ENCODE results near the gene MARK3. TPM values are rescaled to one million over a fixed set of nuclear protein-coding genes. Genes with fewer than 3 reads are reported as not detected.

Gene MARK3
- polyA plus RNA-seq, 3 donors, result 29.3 to 163 (median 44.7) TPM

GRCh38 chr14:103547941-103548462 is 162.8 kb downstream of the MARK3 start:
- Histone ChIP-seq H2AFZ (ENCODE audit: insufficient read depth, low read depth, low read length, poor library complexity, severe bottlenecking) (no peak overlapping the region), H3K79me2 (ENCODE audit: insufficient read depth, low read length) (no peaks in the 10 kb centered on the region), H3K4me2 (replicated peaks; ENCODE audit: extremely low read depth, low read length, poor library complexity, severe bottlenecking) (no peak overlapping the region), H3K27me3 (ENCODE audit: control insufficient read depth in 2 of 2, insufficient read depth in 2 of 2, low read length in 2 of 2) (no peaks in the 10 kb centered on the region), H3K9me3 (replicated peaks in 1 of 2; ENCODE audit: control insufficient read depth in 1 of 2, insufficient read depth in 1 of 2, low read length in 2 of 2) (no peaks in the 10 kb centered on the region), H3K4me3 (replicated peaks in 1 of 3; ENCODE audit: low read depth in 2 of 3, low read length in 3 of 3) (no peak overlapping the region), H3K4me1 (ENCODE audit: control insufficient read depth in 1 of 2, insufficient read depth in 2 of 2, low read length in 2 of 2) (no peaks in the 10 kb centered on the region), H3K27ac (ENCODE audit: low read depth in 1 of 2, low read length in 2 of 2) (no peak overlapping the region), H3K9ac (ENCODE audit: insufficient read depth, low read length, poor library complexity, severe bottlenecking) (no peak overlapping the region), H3K36me3 (replicated peaks in 1 of 2; ENCODE audit: control insufficient read depth in 1 of 2, insufficient read depth in 2 of 2, low read length in 2 of 2) (peaks cover 0 to 8% of the 10 kb centered on the region in 2 donors), H4K20me1 (ENCODE audit: insufficient read depth, low read length) (peaks cover 33% of the 10 kb centered on the region)
- no peak for TF ChIP-seq CTCF (IDR thresholded peaks at IDR 0.05)
- Mint-ChIP-seq H3K27ac (peak overlapping the region in 2 of 7 donors; percentile 23 to 31), H3K9me3 (no peaks in the 10 kb centered on the region), H3K4me3 (no peak overlapping the region), H3K4me1 (no peaks in the 10 kb centered on the region), H3K36me3 (no peaks in the 10 kb centered on the region), H3K27me3 (ENCODE audit: low read depth in 3 of 3) (peaks cover 0 to 4% (median 1%) of the 10 kb centered on the region in 3 donors)
- 94% methylated on average over 16 of the region's 18 CpGs for WGBS (ENCODE audit: insufficient coverage)
- intact Hi-C loops (cut with micrococcal nuclease), result loop anchor here (2.0 to 5.0 kb wide), 2 partner anchors 46 to 47 kb away; no protein-coding TSS in a partner anchor
- no peak for DNase-seq

GRCh38 chr14:103548463-103549351 is 163.5 kb downstream of the MARK3 start:
- intact Hi-C loops (cut with micrococcal nuclease), result loop anchor here in 1 of 2 donors (5.0 kb wide), 1 partner anchor 46 kb away; no protein-coding TSS in a partner anchor
- Mint-ChIP-seq H3K27me3 (ENCODE audit: low read depth in 3 of 3) (peaks cover 0 to 4% (median 1%) of the 10 kb centered on the region in 3 donors), H3K4me3 (no peak overlapping the region), H3K36me3 (no peaks in the 10 kb centered on the region), H3K4me1 (no peaks in the 10 kb centered on the region), H3K27ac (peak overlapping the region in 1 of 7 donors; percentile 31), H3K9me3 (no peaks in the 10 kb centered on the region)
- H3K36me3 ChIP-seq (replicated peaks in 1 of 2; ENCODE audit: control insufficient read depth in 1 of 2, insufficient read depth in 2 of 2, low read length in 2 of 2), result peaks cover 0 to 12% of the 10 kb centered on the region in 2 donors
- H3K4me2 ChIP-seq (replicated peaks; ENCODE audit: extremely low read depth, low read length, poor library complexity, severe bottlenecking), result no peak overlapping the region
- H3K79me2 ChIP-seq (ENCODE audit: insufficient read depth, low read length), result no peaks in the 10 kb centered on the region
- H4K20me1 ChIP-seq (ENCODE audit: insufficient read depth, low read length), result peaks cover 38% of the 10 kb centered on the region
- TF ChIP-seq CTCF (IDR thresholded peaks at IDR 0.05), result no peak
- no peak for DNase-seq
- no peak overlapping the region for H3K4me3 ChIP-seq (replicated peaks in 1 of 3; ENCODE audit: low read depth in 2 of 3, low read length in 3 of 3)
- WGBS (ENCODE audit: insufficient coverage), result 92% methylated on average over 27 of the region's 27 CpGs
- no peaks in the 10 kb centered on the region for H3K9me3 ChIP-seq (replicated peaks in 1 of 2; ENCODE audit: control insufficient read depth in 1 of 2, insufficient read depth in 1 of 2, low read length in 2 of 2)
- H3K4me1 ChIP-seq (ENCODE audit: control insufficient read depth in 1 of 2, insufficient read depth in 2 of 2, low read length in 2 of 2), result no peaks in the 10 kb centered on the region
- no peaks in the 10 kb centered on the region for H3K27me3 ChIP-seq (ENCODE audit: control insufficient read depth in 2 of 2, insufficient read depth in 2 of 2, low read length in 2 of 2)
- no peak overlapping the region for H2AFZ ChIP-seq (ENCODE audit: insufficient read depth, low read depth, low read length, poor library complexity, severe bottlenecking)
- H3K27ac ChIP-seq (ENCODE audit: low read depth in 1 of 2, low read length in 2 of 2), result no peak overlapping the region
- no peak overlapping the region for H3K9ac ChIP-seq (ENCODE audit: insufficient read depth, low read length, poor library complexity, severe bottlenecking)

Measured in CD14-positive monocyte (primary cell).